GM08714 (cell line): ENCODE results near the gene ETHE1.
"Not testable (repeated sequence)": the region's sequence is repeated elsewhere in the genome, so short reads cannot be mapped to it uniquely, and the experiment has no call there.

Source experiments
- H3K4me3 ChIP-seq: fragments of 200-500 bp; sonication (Bioruptor generic); 2 replicates; pipeline ENCODE4 v1.5.1; 2014; ENCODE audit warnings: mild to moderate bottlenecking, low read length, inconsistent platforms
- ZNF274 ChIP-seq: IDR thresholded peaks from 2 replicates; pipeline ENCODE4 v1.6.1; 2012; ENCODE audit warnings: mild to moderate bottlenecking, low read depth, low read length

Gene ETHE1

DNA sequence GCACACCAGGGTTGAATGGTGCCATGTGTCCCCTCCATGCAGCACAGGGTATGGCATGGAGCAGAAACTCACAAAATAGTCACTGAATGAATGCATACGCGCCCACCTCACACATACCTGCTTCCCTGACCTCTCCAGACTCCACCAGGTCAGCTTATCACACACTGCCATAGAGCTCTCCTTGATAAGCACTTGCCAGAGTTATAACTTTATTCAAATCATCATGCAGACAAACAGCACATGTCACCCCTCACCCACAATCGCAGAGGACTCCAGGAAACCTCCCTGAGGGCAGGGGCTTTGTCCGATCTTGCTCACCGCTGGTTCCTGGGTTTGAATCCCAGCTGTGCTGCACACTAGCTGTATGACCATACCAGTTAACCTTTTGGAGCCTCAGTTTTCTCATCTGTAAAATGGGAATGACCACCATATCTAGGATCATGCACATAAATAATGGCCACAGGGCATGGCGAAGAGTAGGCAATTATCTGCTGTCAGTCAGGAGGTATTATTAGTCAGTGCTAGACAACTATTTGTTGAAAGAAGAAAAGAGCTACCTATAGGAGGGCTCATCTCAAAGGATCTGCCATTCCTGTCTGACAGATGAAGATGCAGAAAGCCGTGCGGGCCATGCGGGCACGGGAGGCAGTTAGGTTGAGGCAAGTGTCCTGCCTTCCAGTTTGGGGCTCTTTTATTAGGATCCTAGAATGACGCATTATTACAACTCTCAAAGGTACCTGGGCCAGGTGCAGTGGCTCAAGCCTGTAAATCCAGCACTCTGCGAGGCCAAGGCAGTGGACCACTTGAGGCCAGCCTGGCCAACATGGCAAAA, 34.4 kb upstream of the ETHE1 start:
- no peak for TF ChIP-seq ZNF274
- H3K4me3 ChIP-seq: no peak overlapping the region

DNA sequence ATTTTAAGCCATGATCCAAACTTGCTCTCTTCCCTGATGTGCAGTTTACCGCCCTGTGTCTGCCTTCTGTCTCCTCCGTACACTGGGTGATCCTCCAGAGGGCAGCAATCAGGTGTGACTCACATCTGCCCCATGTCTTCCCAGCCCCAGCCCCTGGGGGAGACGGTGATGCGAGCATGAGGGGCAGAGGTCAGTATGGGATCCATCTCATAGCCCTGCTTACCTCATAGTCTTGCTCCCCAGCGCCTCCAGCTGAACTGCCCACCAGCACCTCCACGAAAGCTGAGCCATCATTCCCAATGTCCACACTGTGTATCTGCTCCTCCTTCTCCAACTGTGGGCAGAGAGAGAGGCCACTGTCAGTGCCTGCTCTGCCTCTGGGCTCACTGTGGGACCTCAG, 33.7 kb upstream of the ETHE1 start:
- no peak for TF ChIP-seq ZNF274

DNA sequence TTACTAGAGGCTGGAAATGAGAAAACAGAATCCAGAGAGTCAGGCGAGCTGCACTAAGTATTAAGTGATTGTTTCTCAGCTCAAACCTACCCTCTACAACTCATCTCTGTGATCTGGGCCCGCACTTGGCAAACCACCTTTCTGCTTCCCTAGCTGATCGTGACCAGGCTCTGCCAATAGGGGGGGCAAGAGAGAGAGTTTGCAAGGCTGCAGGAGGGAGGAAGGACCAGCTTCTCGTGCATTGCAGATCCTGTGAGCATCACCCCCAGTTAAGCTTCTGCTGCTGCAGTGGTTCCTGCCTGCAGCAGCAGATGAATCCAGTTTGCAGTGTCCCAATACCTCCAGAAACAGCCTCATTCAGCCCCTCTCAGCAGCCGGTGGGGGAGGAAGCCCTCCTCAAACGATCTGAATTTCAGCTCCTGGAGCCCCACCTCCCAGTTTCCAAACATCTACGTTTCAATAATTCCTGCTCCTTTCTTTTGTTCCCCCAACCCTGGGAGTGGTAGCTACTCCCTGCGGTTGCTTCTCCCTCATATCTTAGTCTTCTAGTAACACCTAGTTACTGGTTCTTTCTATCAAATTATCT, 28.3 kb upstream of the ETHE1 start:
- no peak for TF ChIP-seq ZNF274
- no peak overlapping the region for H3K4me3 ChIP-seq

More for the DNA sequence above, 33.7 kb upstream of the ETHE1 start:
- H3K4me3 ChIP-seq: no peak overlapping the region

DNA sequence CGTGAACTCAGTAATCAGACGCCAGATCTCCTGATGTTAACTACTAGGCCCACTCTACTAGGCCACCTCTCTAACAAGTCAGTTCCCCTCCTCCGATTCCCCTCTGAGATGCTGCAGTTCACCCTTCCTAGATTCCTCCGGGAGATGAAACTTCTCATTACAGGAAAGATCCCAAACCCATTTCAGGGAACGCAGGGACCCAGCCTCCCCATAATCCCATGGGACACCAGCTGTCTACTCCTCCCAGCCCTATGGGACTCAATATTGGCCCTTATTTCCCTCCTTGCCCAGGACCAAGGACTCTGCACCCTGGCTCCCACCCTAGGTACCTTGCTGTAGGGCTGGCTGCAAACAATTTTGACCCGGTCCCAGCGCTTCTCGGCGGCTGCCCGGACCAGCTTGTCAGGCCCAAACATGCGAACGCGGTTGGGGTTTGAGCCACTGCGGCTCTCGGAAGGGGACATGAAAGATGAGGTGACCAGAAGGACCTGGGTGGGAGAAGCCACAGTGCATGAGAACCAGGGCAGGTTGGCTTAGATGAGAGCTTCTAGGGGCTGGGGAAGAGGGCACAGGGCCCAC, 27.4 kb upstream of the ETHE1 start:
- no peak for TF ChIP-seq ZNF274
- H3K4me3 ChIP-seq: no peak overlapping the region

DNA sequence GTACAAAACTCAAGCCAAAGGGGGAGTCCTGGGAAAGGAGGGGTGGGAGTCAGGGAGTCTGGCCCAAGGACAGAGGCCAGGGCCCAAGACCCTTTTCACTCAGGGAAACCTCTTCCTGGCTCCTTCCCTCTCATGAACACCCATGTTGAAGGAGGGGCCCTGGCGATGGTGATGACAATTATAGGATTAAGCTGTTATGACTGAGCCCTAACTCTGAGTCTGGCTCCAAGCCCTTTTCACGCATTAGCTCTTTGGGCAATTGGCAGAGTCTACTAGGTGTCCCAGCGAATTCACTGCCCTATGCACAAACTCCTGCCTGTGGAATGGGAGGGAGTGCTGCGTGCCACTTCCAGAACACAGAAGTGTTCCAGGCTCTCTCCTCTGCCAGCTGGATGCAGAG, 26.7 kb upstream of the ETHE1 start:
- no peak overlapping the region for H3K4me3 ChIP-seq
- TF ChIP-seq ZNF274: no peak

DNA sequence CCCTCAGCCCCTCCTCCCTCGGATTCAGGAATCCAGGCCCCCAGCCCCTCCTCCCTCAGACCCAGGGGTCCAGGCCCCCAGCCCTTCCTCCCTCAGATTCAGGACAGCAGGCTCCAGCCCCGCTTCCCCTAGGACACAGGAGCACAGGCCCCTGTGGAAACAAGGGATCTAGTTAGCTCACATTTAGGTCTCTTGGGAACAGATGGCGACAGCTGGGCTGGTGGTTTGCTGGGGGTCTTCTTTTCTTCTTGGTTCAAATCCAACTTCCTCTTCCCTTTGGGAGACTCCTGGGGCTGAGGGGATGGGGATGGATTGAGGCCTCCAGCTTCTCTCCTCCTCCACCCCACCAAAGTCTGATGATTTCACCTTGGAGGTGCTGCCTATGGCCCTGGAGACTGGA, 25.6 kb upstream of the ETHE1 start:
- no peak overlapping the region for H3K4me3 ChIP-seq
- no peak for TF ChIP-seq ZNF274

DNA sequence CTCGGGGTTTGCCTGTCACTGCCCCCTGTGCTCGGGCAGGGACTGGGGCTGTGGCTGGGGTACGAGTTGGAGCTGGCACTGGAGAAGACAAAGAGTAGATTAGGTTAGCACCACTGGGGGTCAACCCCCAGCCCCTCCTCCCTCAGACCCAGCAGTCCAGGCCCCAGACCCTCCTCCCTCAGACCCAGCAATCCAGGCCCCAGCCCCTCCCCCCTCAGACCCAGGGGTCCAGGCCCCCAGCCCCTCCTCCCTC, 25.1 kb upstream of the ETHE1 start:
- TF ChIP-seq ZNF274: no peak
- no peak overlapping the region for H3K4me3 ChIP-seq

DNA sequence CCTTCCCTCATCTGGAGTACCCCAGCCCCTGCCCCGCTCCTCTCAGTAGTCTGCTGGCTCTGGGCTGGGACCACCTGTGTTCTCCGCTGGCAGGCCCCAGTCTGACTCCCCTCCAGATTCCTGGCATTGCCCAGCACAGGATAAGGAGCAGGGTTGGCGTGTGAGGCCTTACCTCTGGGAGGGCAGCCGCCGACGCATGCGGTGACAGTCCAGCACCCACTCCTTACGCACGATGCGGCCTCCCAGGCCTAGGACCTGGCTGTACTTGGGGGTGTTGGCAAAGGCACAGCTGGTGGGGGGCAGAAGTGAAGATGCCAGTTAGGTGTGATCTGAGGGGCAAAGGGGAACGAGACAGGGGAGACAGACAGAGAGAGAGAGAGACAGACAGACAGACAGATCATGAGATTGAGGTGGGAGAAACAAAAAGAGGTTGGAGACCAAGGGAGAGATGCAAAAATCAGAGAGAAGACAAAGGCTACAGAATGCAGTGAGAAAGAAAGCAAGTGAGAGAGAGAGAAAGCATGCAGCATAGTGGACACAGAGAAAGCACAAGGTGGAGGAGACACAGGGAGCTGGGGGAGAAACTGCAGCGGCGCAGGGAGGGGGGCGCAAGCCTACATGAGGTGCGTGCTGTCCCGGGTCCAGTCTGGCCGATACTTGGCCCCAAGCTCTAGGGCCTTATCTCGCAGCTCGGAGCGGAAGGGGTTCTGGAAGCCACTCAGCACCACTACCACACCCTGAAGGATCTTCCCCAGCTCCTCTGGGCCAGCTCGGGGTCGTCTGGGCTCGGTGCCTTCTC, 24.6 kb upstream of the ETHE1 start:
- TF ChIP-seq ZNF274: no peak
- H3K4me3 ChIP-seq: no peak overlapping the region

DNA sequence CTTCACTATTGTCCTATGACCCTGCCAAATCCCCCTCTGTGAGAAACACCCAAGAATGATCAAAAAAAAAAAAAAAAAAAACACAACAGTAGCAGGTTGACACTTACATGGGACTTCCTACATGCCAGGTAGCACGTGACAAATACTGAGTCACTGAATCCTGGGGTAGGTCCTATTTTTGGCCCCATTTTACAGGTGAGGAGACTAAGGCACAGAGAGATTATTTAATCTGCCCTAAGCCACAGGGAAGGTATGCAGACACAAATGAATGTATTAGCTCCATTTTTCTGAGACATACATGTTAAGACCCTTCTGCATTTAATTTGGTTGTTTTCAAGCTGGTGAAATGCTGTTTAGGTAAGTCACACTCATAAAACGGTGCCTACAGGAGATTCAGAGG, 21.7 kb upstream of the ETHE1 start:
- H3K4me3 ChIP-seq: no peak overlapping the region
- no peak for TF ChIP-seq ZNF274

DNA sequence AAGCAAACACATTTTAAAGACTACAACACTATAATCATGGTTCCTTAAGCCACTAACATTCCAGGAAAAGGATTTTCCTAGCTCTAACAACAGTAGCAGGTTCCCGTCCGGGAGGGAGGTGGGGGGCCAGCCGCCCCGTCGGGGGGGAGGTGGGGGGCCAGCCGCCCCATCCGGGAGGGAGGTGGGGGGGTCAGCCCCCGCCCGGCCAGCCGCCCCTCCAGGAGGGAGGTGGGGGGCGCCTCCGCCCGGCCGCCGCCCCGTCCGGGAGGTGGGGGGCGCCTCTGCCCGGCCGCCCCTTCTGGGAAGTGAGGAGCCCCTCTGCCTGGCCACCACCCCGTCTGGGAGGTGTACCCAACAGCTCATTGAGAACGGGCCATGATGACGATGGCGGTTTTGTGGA, 20.9 kb upstream of the ETHE1 start:
- not testable (repeated sequence) for H3K4me3 ChIP-seq

DNA sequence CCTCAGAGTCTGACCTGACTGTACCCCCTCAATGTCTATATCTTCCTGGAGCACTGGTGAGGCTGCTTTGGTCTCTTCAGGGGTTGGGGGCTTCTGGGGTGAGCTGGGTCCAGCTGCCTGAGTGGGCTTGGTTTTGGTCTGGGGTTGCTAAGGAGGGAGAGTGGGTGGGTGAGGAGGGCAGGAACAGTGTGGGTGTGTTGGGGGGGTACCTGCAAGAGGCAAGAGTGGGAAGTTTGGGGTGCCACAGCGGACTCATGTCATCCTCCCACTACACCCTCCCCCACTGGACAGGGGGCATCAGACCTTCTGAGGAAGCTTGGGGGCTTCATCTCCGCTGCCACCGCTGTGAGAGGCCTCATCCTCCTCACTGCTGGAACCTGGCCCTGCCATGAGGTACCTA, 19.6 kb upstream of the ETHE1 start:
- TF ChIP-seq ZNF274: no peak
- no peak overlapping the region for H3K4me3 ChIP-seq

DNA sequence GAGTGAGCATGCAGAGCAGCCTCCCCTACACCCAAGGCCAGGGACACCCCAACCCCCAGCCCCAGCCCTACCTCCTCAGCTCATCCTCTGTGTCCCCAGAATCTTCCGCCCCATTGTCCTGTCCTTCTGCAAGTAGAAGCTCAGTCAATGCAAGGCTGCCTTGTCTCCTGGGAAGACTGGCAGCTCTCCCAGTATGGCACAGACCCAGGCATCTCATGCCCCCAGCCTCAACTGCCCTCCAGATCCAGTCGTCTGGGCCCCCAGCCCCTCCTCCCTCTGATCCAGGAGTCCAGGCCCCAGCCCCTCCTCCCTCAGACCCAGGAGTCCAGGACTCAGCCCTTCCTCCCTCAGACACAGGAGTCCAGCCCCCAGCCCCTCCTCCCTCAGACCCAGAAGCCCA, 19.0 kb upstream of the ETHE1 start:
- no peak overlapping the region for H3K4me3 ChIP-seq
- TF ChIP-seq ZNF274: no peak

DNA sequence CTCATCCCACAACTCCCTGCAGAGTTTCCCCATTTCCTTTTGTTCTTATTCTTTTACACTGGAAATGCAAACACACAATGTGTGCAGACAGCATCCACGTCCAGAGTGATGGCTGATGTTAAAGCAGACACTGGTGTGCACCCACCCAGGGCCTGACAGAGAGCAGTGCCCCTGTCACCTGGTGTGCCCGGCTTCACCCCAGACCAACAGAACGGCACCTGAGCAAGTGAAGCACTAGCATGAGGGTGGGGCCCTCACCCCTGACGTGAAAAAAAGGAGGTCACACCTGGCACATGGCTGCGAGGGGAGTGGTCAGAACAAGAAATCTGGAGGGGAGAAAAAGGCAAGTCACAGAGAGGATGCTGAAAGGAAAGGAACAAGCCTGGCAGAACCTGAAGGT, 18.3 kb upstream of the ETHE1 start:
- no peak overlapping the region for H3K4me3 ChIP-seq
- no peak for TF ChIP-seq ZNF274

DNA sequence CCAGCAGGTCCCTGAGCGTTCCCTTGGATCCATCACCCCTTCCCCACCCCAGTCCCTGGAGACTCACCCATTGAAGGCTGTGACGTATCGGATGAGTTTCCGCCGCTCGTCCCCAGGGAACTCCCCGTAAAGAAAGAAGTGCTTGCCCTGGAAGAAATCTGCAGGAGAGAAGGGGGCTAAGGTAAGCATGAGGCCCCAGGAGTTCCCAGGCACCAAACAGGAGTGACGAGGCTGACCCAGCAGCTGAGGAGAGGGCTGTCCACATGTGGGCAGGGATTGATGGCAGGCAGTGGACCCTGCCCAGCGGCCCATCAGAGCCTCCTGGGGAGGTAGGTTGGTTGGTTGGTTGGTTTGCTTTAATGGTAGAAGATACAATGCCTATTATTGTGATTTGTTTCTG, 17.1 kb upstream of the ETHE1 start:
- H3K4me3 ChIP-seq: no peak overlapping the region
- no peak for TF ChIP-seq ZNF274
